Mesodermal cell (in vitro differentiated cells): ENCODE measurements around the gene TMEM51. TPM values are rescaled to one million over a fixed set of nuclear protein-coding genes. Genes with fewer than 3 reads are reported as not detected.
A peak's percentile ranks its signal among the peaks of the same experiment; 100 is the strongest.

Source experiments
- H3K27ac ChIP-seq: 2 replicates; pipeline ENCODE4 v1.7.0; 2013; ENCODE audit warnings: mild to moderate bottlenecking, low read depth, low read length, moderate library complexity; ENCODE audit not compliant: severe bottlenecking
- H3K36me3 ChIP-seq: 2 replicates; pipeline ENCODE4 v1.7.1; 2013; ENCODE audit warnings: mild to moderate bottlenecking, low read length, moderate library complexity; ENCODE audit not compliant: control insufficient read depth, insufficient read depth
- H3K4me1 ChIP-seq: one replicate; pipeline ENCODE4 v1.7.1; 2013; ENCODE audit warnings: mild to moderate bottlenecking, low read length; ENCODE audit not compliant: insufficient read depth, control insufficient read depth, poor library complexity, severe bottlenecking
- H3K4me3 ChIP-seq: 2 replicates; pipeline ENCODE4 v1.7.0; 2013; ENCODE audit warnings: low read length, control low read depth, mild to moderate bottlenecking; ENCODE audit not compliant: insufficient read depth, poor library complexity, severe bottlenecking; ENCODE audit errors: extremely low read depth
- H3K9me3 ChIP-seq: 2 replicates; pipeline ENCODE4 v1.7.1; 2013; ENCODE audit warnings: mild to moderate bottlenecking, low read length, moderate library complexity; ENCODE audit not compliant: control insufficient read depth
- WGBS, 2 experiments: methylation state at CpG; one replicate each; pipeline ENCODE4 v1.1.5; 2013; ENCODE audit warnings: missing lambda C conversion rate in 2 of 2; ENCODE audit not compliant: insufficient coverage in 2 of 2; 5-methylcytosine and 5-hydroxymethylcytosine counted together
- polyA plus RNA-seq, 2 experiments: library from polyadenylated mRNA; stranded (reverse); fragments of 50-300 nt; gene quantifications; one replicate each; pipeline ENCODE4 v1.2.3, GENCODE V29; 2013

The TMEM51 gene
- 10.7 TPM for polyA plus RNA-seq (2013, experiment 1 of 2)
- 11.4 TPM for polyA plus RNA-seq (2013, experiment 2 of 2)

GRCh38 chr1:15153184-15153841 is at the start of gene TMEM51:
Gene TMEM51 (plus strand): TSS chr1:15153747. CDS start chr1:15215088, 61,341 bp downstream.
- 0% methylated on average over 26 to 35 of the region's 56 CpGs for WGBS, 2 experiments
- H3K36me3 ChIP-seq: no peaks in the 10 kb centered on the region
- peak within 1 kb of the TSS; percentile 60 for H3K4me3 ChIP-seq
- peaks cover 17% of the 10 kb centered on the region for H3K4me1 ChIP-seq
- peak within 1 kb of the TSS; percentile 93 for H3K27ac ChIP-seq
- H3K9me3 ChIP-seq: peaks cover 8% of the 10 kb centered on the region

- Histone ChIP-seq H3K4me1 (no peaks in the 10 kb centered on the region), H3K9me3 (peaks cover 4% of the 10 kb centered on the region), H3K27ac (no peak overlapping the region), H3K4me3 (no peak overlapping the region), H3K36me3 (no peaks in the 10 kb centered on the region)
- WGBS, 2 experiments: 85 to 88% methylated on average over 9 of the region's 10 CpGs
Observed at GRCh38 chr1:15103906-15104305, 49.6 kb upstream of the TMEM51 start.

GRCh38 chr1:15104768-15105167 is 48.8 kb upstream of the TMEM51 start:
- no peaks in the 10 kb centered on the region for H3K4me1 ChIP-seq
- peaks cover 4% of the 10 kb centered on the region for H3K9me3 ChIP-seq
- no peaks in the 10 kb centered on the region for H3K36me3 ChIP-seq
- H3K4me3 ChIP-seq: no peak overlapping the region
- H3K27ac ChIP-seq: no peak overlapping the region

- Histone ChIP-seq H3K4me3 (no peak overlapping the region), H3K4me1 (no peaks in the 10 kb centered on the region), H3K36me3 (no peaks in the 10 kb centered on the region), H3K9me3 (peaks cover 4% of the 10 kb centered on the region), H3K27ac (no peak overlapping the region)
- 83 to 86% methylated on average over 6 to 7 of the region's 7 CpGs for WGBS, 2 experiments
Observed at GRCh38 chr1:15106608-15107007, 46.9 kb upstream of the TMEM51 start.

- Histone ChIP-seq H3K36me3 (no peaks in the 10 kb centered on the region), H3K4me3 (no peak overlapping the region), H3K27ac (no peak overlapping the region), H3K9me3 (peaks cover 4% of the 10 kb centered on the region), H3K4me1 (no peaks in the 10 kb centered on the region)
- 83% methylated on average over 1 of the region's 1 CpG; no CpG with 5 or more reads in 1 of the 2 experiments for WGBS, 2 experiments
Observed at GRCh38 chr1:15107058-15107687, 46.4 kb upstream of the TMEM51 start.

- 26 to 42% methylated on average over 3 to 4 of the region's 4 CpGs for WGBS, 2 experiments
- H3K36me3 ChIP-seq: no peaks in the 10 kb centered on the region
- no peak overlapping the region for H3K4me3 ChIP-seq
- peaks cover 4% of the 10 kb centered on the region for H3K9me3 ChIP-seq
- H3K27ac ChIP-seq: no peak overlapping the region
- H3K4me1 ChIP-seq: peaks cover 2% of the 10 kb centered on the region
Observed at GRCh38 chr1:15107911-15108310, 45.6 kb upstream of the TMEM51 start.

- Histone ChIP-seq H3K27ac (no peak overlapping the region), H3K9me3 (no peaks in the 10 kb centered on the region), H3K4me3 (no peak overlapping the region), H3K36me3 (no peaks in the 10 kb centered on the region), H3K4me1 (peaks cover 2% of the 10 kb centered on the region)
- 94 to 95% methylated on average over 7 to 8 of the region's 9 CpGs for WGBS, 2 experiments
Observed at GRCh38 chr1:15110128-15110866, 43.2 kb upstream of the TMEM51 start.

- 57 to 80% methylated on average over 1 of the region's 2 CpGs for WGBS, 2 experiments
- Histone ChIP-seq H3K27ac (no peak overlapping the region), H3K36me3 (no peaks in the 10 kb centered on the region), H3K4me3 (no peak overlapping the region), H3K4me1 (peaks cover 2% of the 10 kb centered on the region), H3K9me3 (no peaks in the 10 kb centered on the region)
Observed at GRCh38 chr1:15110867-15111230, 42.7 kb upstream of the TMEM51 start.

- WGBS, 2 experiments: 93% methylated on average over 5 of the region's 5 CpGs; no CpG with 5 or more reads in 1 of the 2 experiments
- Histone ChIP-seq H3K4me3 (no peak overlapping the region), H3K36me3 (no peaks in the 10 kb centered on the region), H3K9me3 (no peaks in the 10 kb centered on the region), H3K4me1 (peaks cover 2% of the 10 kb centered on the region), H3K27ac (no peak overlapping the region)
Observed at GRCh38 chr1:15113146-15113545, 40.4 kb upstream of the TMEM51 start.

GRCh38 chr1:15114884-15115283 is 38.7 kb upstream of the TMEM51 start:
- Histone ChIP-seq H3K36me3 (no peaks in the 10 kb centered on the region), H3K4me1 (peaks cover 2% of the 10 kb centered on the region), H3K9me3 (no peaks in the 10 kb centered on the region), H3K27ac (no peak overlapping the region), H3K4me3 (no peak overlapping the region)
- 87 to 91% methylated on average over 13 of the region's 13 CpGs for WGBS, 2 experiments
